Stimulated activated CD4-positive, alpha-beta T cell treated with anti-CD3 and anti-CD28 coated beads, Interleukin-12 subunit alpha, Interleukin-12 subunit beta, amount 100 ng/mL, for 24 hours (primary cell): ENCODE data around the gene CCT6A.
"Not testable (repeated sequence)": the region's sequence is repeated elsewhere in the genome, so short reads cannot be mapped to it uniquely, and the experiment has no call there.

Experiments
- DNase-seq, 2 experiments: peaks; one replicate each; pipeline ENCODE4 v3.0.0-alpha.2; 2020; ENCODE audit warnings: low read depth in 2 of 2

Gene CCT6A

GRCh38 chr7:56051339-56052191 lies at the start of gene CCT6A, which contains the start of gene PSPH:
TSS of gene CCT6A (plus strand) at chr7:56051765. CDS start at chr7:56051849, 84 bp downstream.
TSS of gene PSPH (minus strand) at chr7:56051444. CDS start at chr7:56021212, 30,232 bp downstream.
- DNase-seq: peak; percentile 91 to 93

- no peak for DNase-seq
Measured at GRCh38 chr7:56003749-56004148, 47.8 kb upstream of the CCT6A start.

- no peak for DNase-seq
Measured at GRCh38 chr7:56007167-56007652, 44.4 kb upstream of the CCT6A start.

- DNase-seq: no peak
Measured at GRCh38 chr7:56007891-56008290, 43.7 kb upstream of the CCT6A start.

GRCh38 chr7:56009695-56010094 lies 41.9 kb upstream of the CCT6A start:
- DNase-seq: no peak

- not testable (repeated sequence) for DNase-seq
Measured at GRCh38 chr7:56017015-56017414, 34.5 kb upstream of the CCT6A start.

GRCh38 chr7:56019501-56019900 lies 32.1 kb upstream of the CCT6A start:
- no peak for DNase-seq

- DNase-seq: no peak
Measured at GRCh38 chr7:56023500-56023899, 28.1 kb upstream of the CCT6A start.

GRCh38 chr7:56026538-56026937 lies 25.0 kb upstream of the CCT6A start:
- DNase-seq: no peak

GRCh38 chr7:56028942-56029630 lies 22.5 kb upstream of the CCT6A start:
- no peak for DNase-seq

- no peak for DNase-seq
Measured at GRCh38 chr7:56030340-56030739, 21.2 kb upstream of the CCT6A start.

GRCh38 chr7:56031556-56031955 lies 20.0 kb upstream of the CCT6A start:
- not testable (repeated sequence) for DNase-seq

GRCh38 chr7:56032578-56032977 lies 19.0 kb upstream of the CCT6A start:
- DNase-seq: not testable (repeated sequence)

- DNase-seq: peak; percentile 33 to 51
Measured at GRCh38 chr7:56033671-56034432, 17.7 kb upstream of the CCT6A start.

GRCh38 chr7:56040730-56041129 lies 10.8 kb upstream of the CCT6A start:
- no peak for DNase-seq

- not testable (repeated sequence) for DNase-seq
Measured at GRCh38 chr7:56045758-56046157, 5.8 kb upstream of the CCT6A start.

GRCh38 chr7:56046721-56047445 lies 4.7 kb upstream of the CCT6A start:
- no peak for DNase-seq

GRCh38 chr7:56047446-56048116 lies 4.0 kb upstream of the CCT6A start:
- not testable (repeated sequence) for DNase-seq

GRCh38 chr7:56048245-56048644 lies 3.3 kb upstream of the CCT6A start:
- DNase-seq: no peak

GRCh38 chr7:56048763-56049162 lies 2.8 kb upstream of the CCT6A start:
- not testable (repeated sequence) for DNase-seq

GRCh38 chr7:56051053-56051338 lies 569 bp upstream of the CCT6A start:
- DNase-seq: no peak
